Nephron (organoid): Measurements from ENCODE around the gene RIBC1.

Experiments used
- H3K27ac Mint-ChIP-seq, 3 experiments: 2 replicates each; pipeline ENCODE4 v1.8.0; 2020; ENCODE audit warnings: mixed read lengths in 3 of 3, mild to moderate bottlenecking in 2 of 3, moderate library complexity in 1 of 3
- H3K27me3 Mint-ChIP-seq: 2 replicates; pipeline ENCODE4 v1.8.0; 2021; ENCODE audit warnings: low read depth, mild to moderate bottlenecking, moderate library complexity, mixed read lengths
- H3K36me3 Mint-ChIP-seq: 2 replicates; pipeline ENCODE4 v1.8.0; 2020; ENCODE audit warnings: low read depth, mixed read lengths
- H3K4me1 Mint-ChIP-seq: 2 replicates; pipeline ENCODE4 v1.8.0; 2020; ENCODE audit warnings: mixed read lengths
- H3K4me3 Mint-ChIP-seq, 3 experiments: 2 replicates each; pipeline ENCODE4 v1.8.0; 2020; ENCODE audit warnings: mild to moderate bottlenecking in 3 of 3, mixed read lengths in 3 of 3, moderate library complexity in 2 of 3
- H3K9me3 Mint-ChIP-seq: 2 replicates; pipeline ENCODE4 v1.8.0; 2020; ENCODE audit warnings: mixed read lengths
- CTCF ChIP-seq, 3 experiments: fragments of 200-600 bp; sonication (generic); IDR thresholded peaks; one replicate each; pipeline ENCODE4 v1.5.0; 2021; ENCODE audit warnings: antibody characterized with exemption in 3 of 3; ENCODE audit not compliant: unreplicated experiment in 3 of 3

Gene RIBC1

GRCh38 chrX:53429755-53430154, 7.1 kb downstream of the RIBC1 start:
- no peak overlapping the region for H3K27ac Mint-ChIP-seq
- peaks cover 29% of the 10 kb centered on the region for H3K36me3 Mint-ChIP-seq
- no peak for TF ChIP-seq CTCF (IDR thresholded peaks at IDR 0.05; ENCODE audit: unreplicated experiment in 3 of 3)
- H3K4me1 Mint-ChIP-seq: peaks cover 9% of the 10 kb centered on the region
- no peak overlapping the region for H3K4me3 Mint-ChIP-seq
- H3K9me3 Mint-ChIP-seq: peaks cover 7% of the 10 kb centered on the region
- H3K27me3 Mint-ChIP-seq: no peaks in the 10 kb centered on the region

GRCh38 chrX:53430231-53430630, 7.6 kb downstream of the RIBC1 start:
- H3K4me1 Mint-ChIP-seq: peaks cover 10% of the 10 kb centered on the region
- peak overlapping the region; percentile 5 to 59 (median 13) for H3K4me3 Mint-ChIP-seq
- H3K9me3 Mint-ChIP-seq: peaks cover 9% of the 10 kb centered on the region
- H3K36me3 Mint-ChIP-seq: peaks cover 29% of the 10 kb centered on the region
- no peak overlapping the region for H3K27ac Mint-ChIP-seq
- no peaks in the 10 kb centered on the region for H3K27me3 Mint-ChIP-seq
- TF ChIP-seq CTCF (IDR thresholded peaks at IDR 0.05; ENCODE audit: unreplicated experiment in 3 of 3): no peak

GRCh38 chrX:53433651-53434639, 11.3 kb downstream of the RIBC1 start, which contains the start of gene HSD17B10:
TSS of gene HSD17B10 (minus strand) at chrX:53434370. CDS start at chrX:53434345, 25 bp downstream.
- Mint-ChIP-seq H3K4me1 (peaks cover 10% of the 10 kb centered on the region), H3K36me3 (peaks cover 23% of the 10 kb centered on the region), H3K9me3 (peaks cover 8% of the 10 kb centered on the region), H3K4me3 (peak within 1 kb of the TSS; percentile 92 to 98 (median 93)), H3K27ac (peak within 1 kb of the TSS; percentile 72 to 87 (median 74)), H3K27me3 (no peaks in the 10 kb centered on the region)
- TF ChIP-seq CTCF (IDR thresholded peaks at IDR 0.05; ENCODE audit: unreplicated experiment in 3 of 3): no peak

GRCh38 chrX:53435997-53436396, 13.3 kb downstream of the RIBC1 start:
- TF ChIP-seq CTCF (IDR thresholded peaks at IDR 0.05; ENCODE audit: unreplicated experiment in 3 of 3): peak; percentile 61 to 74 (median 61)
- Mint-ChIP-seq H3K9me3 (peaks cover 7% of the 10 kb centered on the region), H3K4me3 (peak overlapping the region in 1 of 3 experiments; percentile 37), H3K4me1 (peaks cover 16% of the 10 kb centered on the region), H3K27ac (no peak overlapping the region), H3K27me3 (peaks cover 9% of the 10 kb centered on the region), H3K36me3 (peaks cover 9% of the 10 kb centered on the region)

- peaks cover 1% of the 10 kb centered on the region for H3K36me3 Mint-ChIP-seq
- no peak for TF ChIP-seq CTCF (IDR thresholded peaks at IDR 0.05; ENCODE audit: unreplicated experiment in 3 of 3)
These were observed 14.5 kb downstream of the RIBC1 start for GRCh38 chrX:53437206-53437605.

More at GRCh38 chrX:53437206-53437605, 14.5 kb downstream of the RIBC1 start:
- peaks cover 9% of the 10 kb centered on the region for H3K27me3 Mint-ChIP-seq
- H3K27ac Mint-ChIP-seq: no peak overlapping the region
- peaks cover 16% of the 10 kb centered on the region for H3K4me1 Mint-ChIP-seq
- peaks cover 7% of the 10 kb centered on the region for H3K9me3 Mint-ChIP-seq
- no peak overlapping the region for H3K4me3 Mint-ChIP-seq
